ENCODE data around the gene SHISA5. TPM values are rescaled to one million over a fixed set of nuclear protein-coding genes. Genes with fewer than 3 reads are reported as not detected.

The SHISA5 gene
- total and polyA plus RNA-seq, 10 of the 15 experiments (the other 5 are each of a cell fraction or from before 2014, with no cell fraction given): 17.1 to 148 (median 67.3) TPM

DNA sequence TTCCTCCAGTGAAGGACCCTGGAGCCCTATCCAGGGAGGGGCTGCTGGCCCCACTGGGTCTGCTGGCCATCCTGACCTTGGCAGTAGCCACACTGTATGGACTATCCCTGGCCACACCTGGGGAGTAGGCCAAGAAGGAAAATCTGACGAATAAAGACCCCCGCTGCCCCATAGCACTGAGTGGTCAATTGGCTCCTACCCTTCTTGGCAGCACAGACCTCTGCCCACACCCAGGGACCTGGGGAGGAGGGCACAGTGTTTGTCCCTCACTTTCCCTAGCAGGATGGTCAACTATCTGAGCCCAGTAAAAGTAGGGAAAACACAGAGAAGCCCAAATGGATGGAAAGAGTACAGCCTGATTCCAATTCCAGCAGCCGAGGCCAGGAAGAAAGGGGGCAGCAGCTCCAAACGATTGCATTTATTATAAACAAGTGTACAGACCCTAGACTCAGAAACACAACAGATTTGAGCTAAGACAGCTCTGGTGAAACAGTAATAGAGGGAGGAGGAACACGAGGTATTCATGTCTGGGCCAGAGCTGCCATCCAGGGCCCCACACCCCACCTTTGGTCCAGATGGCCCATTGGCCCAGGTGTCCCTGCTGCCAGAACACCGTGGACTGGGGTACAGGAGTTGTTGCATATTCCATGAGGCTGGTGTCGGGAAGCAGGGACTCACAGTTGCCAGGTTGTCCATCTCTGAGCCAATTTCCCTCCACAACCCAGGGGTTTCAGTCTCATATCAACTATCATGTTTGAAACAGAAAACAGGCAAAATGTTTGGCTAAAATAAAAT lies 36.3 kb downstream of the SHISA5 start:
- no peaks in the 10 kb centered on the region for H4K20me1 ChIP-seq (ENCODE audit: control insufficient read depth, insufficient read depth)
- TF ChIP-seq TCF3 (IDR thresholded peaks at IDR 0.05; ENCODE audit: borderline replicate concordance, insufficient read depth, low read depth, low read length): no peak
- no peak for TF ChIP-seq SREBF1 (IDR thresholded peaks at IDR 0.05; ENCODE audit: low read length)
- TF ChIP-seq WRNIP1 (IDR thresholded peaks at IDR 0.05; ENCODE audit: borderline replicate concordance, low read depth, low read length): 0 out of 2 replicates have a peak, but pooled peaks have one; percentile 36
- TF ChIP-seq, protein P1, sequence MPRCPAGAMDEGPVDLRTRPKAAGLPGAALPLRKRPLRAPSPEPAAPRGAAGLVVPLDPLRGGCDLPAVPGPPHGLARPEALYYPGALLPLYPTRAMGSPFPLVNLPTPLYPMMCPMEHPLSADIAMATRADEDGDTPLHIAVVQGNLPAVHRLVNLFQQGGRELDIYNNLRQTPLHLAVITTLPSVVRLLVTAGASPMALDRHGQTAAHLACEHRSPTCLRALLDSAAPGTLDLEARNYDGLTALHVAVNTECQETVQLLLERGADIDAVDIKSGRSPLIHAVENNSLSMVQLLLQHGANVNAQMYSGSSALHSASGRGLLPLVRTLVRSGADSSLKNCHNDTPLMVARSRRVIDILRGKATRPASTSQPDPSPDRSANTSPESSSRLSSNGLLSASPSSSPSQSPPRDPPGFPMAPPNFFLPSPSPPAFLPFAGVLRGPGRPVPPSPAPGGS (IDR thresholded peaks at IDR 0.05; ENCODE audit: borderline replicate concordance, insufficient read depth, low read depth, low read length, poor library complexity, severe bottlenecking): no peak
- no peak for TF ChIP-seq YY1 (IDR thresholded peaks at IDR 0.05; ENCODE audit: low read depth, low read length)
- TF ChIP-seq NBN (IDR thresholded peaks at IDR 0.05): no peak
- no peak for TF ChIP-seq TBL1XR1 (IDR thresholded peaks at IDR 0.05; ENCODE audit: low read depth, low read length)
- no peak for TF ChIP-seq EED (IDR thresholded peaks at IDR 0.05; ENCODE audit: low read depth)
- no peak for TF ChIP-seq JUNB (IDR thresholded peaks at IDR 0.05)
- no peak for TF ChIP-seq MLLT1 (IDR thresholded peaks at IDR 0.05)
- no peak for TF ChIP-seq POU2F2 (IDR thresholded peaks at IDR 0.05; ENCODE audit: borderline replicate concordance, low read depth, low read length)
- no peak for TF ChIP-seq PML (IDR thresholded peaks at IDR 0.05; ENCODE audit: low read length)
- TF ChIP-seq BCL11A (IDR thresholded peaks at IDR 0.05; ENCODE audit: low read depth, low read length): no peak
- TF ChIP-seq SMAD5 (IDR thresholded peaks at IDR 0.05; ENCODE audit: low read depth): 0 out of 2 replicates have a peak, but pooled peaks have one; percentile 39
- ChIA-PET SMC1A (ENCODE audit: uncharacterized antibody, unreplicated experiment) (interaction anchor here (1.2 to 4.2 kb wide), 5 partner anchors 38 to 89 kb away, joined by 3 to 22 read pairs (median 3); partner anchors contain the start of gene PFKFB4), POLR2A (interaction anchor here (0.6 to 10.0 kb wide), 3 partner anchors 20 to 213 kb away, joined by 3 to 91 read pairs (median 5); partner anchors contain the start of genes ATRIP and PFKFB4), RAD21 (ENCODE audit: unreplicated experiment) (interaction anchor here (1.1 to 2.2 kb wide), 6 partner anchors 67 to 168 kb away, joined by 3 to 20 read pairs (median 6); partner anchors contain the start of genes PFKFB4 and SLC26A6), CTCF (interaction anchor here (1.4 to 6.1 kb wide), 7 partner anchors 27 to 237 kb away, joined by 3 to 58 read pairs (median 10); partner anchors contain the start of genes CCDC51, PFKFB4 and TMA7)
- no peaks in the 10 kb centered on the region for H3K9me3 ChIP-seq (replicated peaks; ENCODE audit: control insufficient read depth, insufficient read depth, low read length)
- H3K4me2 ChIP-seq (ENCODE audit: control insufficient read depth, insufficient read depth): peak overlapping the region; percentile 100
- 63% methylated on average over 7 of the region's 7 CpGs for WGBS (ENCODE audit: insufficient coverage, insufficient replicate concordance, low lambda C conversion rate, missing lambda C conversion rate)
- intact Hi-C loops (cut with micrococcal nuclease; ENCODE audit: unreplicated experiment): no loop called here
- DNase-seq (ENCODE audit: low read depth, low spot score): no peak
- H3K27me3 ChIP-seq (replicated peaks in 1 of 2; ENCODE audit: control insufficient read depth in 2 of 2, insufficient read depth in 2 of 2, low read length in 1 of 2): no peaks in the 10 kb centered on the region
- H3K36me3 ChIP-seq (ENCODE audit: control insufficient read depth in 2 of 2, insufficient read depth in 2 of 2, low read length in 1 of 2): peaks cover 9 to 12% of the 10 kb centered on the region in 2 experiments; a peak in 3 of 4 replicates
- no TSS peak for BruUV-seq (replicated peaks)
- FAIRE-seq: no peak
- peaks cover 67% of the 10 kb centered on the region for H3K79me2 ChIP-seq (ENCODE audit: control insufficient read depth, insufficient read depth, low read length)
- in situ Hi-C loops (cut with MboI): no loop called here
- peak overlapping the region; percentile 88 for H3K4me3 ChIP-seq
- H2AFZ ChIP-seq (ENCODE audit: control insufficient read depth, low read depth, low read length): no peak overlapping the region
- H3K9ac ChIP-seq (ENCODE audit: control insufficient read depth, insufficient read depth, low read length): peak overlapping the region; percentile 97
- H3K4me1 ChIP-seq (ENCODE audit: control insufficient read depth, insufficient read depth, low read length): peaks cover 45% of the 10 kb centered on the region
- ATAC-seq: no peak
- H3K27ac ChIP-seq (ENCODE audit: control insufficient read depth, insufficient read depth): peak overlapping the region; percentile 96
